Transverse colon (tissue), 4 donors: Measurements from ENCODE around the gene GCNT2. TPM values are rescaled to one million over a fixed set of nuclear protein-coding genes. Genes with fewer than 3 reads are reported as not detected.
"Not testable (repeated sequence)": the region's sequence is repeated elsewhere in the genome, so short reads cannot be mapped to it uniquely, and the experiment has no call there.

ENCODE experiments used
- DNase-seq: peaks from one replicate; pipeline ENCODE4 v3.0.0-alpha.2; 2019
- H3K27ac ChIP-seq, 4 donors: fragments of 200-600 bp; sonication (generic); 2 replicates each; pipeline ENCODE4 v1.5.1; 2016 to 2018; ENCODE audit warnings: inconsistent platforms in 4 of 4
- H3K27me3 ChIP-seq: fragments of 200-600 bp; sonication (generic); 2 replicates; pipeline ENCODE4 v1.5.1; 2017; ENCODE audit warnings: inconsistent platforms
- H3K36me3 ChIP-seq, 4 donors: fragments of 200-600 bp; sonication (generic); 2 replicates each; pipeline ENCODE4 v1.5.1; 2017 to 2019; ENCODE audit warnings: inconsistent platforms in 4 of 4
- H3K4me1 ChIP-seq, 4 donors: fragments of 200-600 bp; sonication (generic); 2 replicates each; pipeline ENCODE4 v1.5.1; 2017 to 2020; ENCODE audit warnings: inconsistent platforms in 4 of 4
- H3K4me3 ChIP-seq, 4 donors: fragments of 200-600 bp; sonication (generic); 1 replicate in 1 of 4; 2 replicates in 3 of 4; pipeline versions ENCODE4 v1.5.1 to v1.6.1; 2017 to 2019; ENCODE audit warnings: inconsistent platforms in 4 of 4
- H3K9me3 ChIP-seq, 2 donors: fragments of 200-600 bp; sonication (generic); 2 replicates each; pipeline ENCODE4 v1.5.1; 2017 to 2019; ENCODE audit warnings: inconsistent platforms in 2 of 2
- EP300 ChIP-seq: sonication (generic); formaldehyde crosslinking; IDR thresholded peaks from one replicate; pipeline ENCODE4 v1.6.1; 2017; ENCODE audit warnings: antibody characterized with exemption, low read depth
- POLR2A ChIP-seq: fragments of 450-650 bp; IDR thresholded peaks from one replicate; pipeline ENCODE4 v1.6.1; 2016; ENCODE audit warnings: antibody characterized with exemption, mild to moderate bottlenecking, moderate library complexity
- POLR2AphosphoS5 ChIP-seq, 3 donors: sonication (generic); formaldehyde crosslinking; IDR thresholded peaks; one replicate each; pipeline ENCODE4 v1.6.1; 2016; ENCODE audit warnings: antibody characterized with exemption in 3 of 3
- WGBS, 2 donors: methylation state at CpG; one replicate each; pipeline ENCODE4 v1.1.5; 2018; ENCODE audit warnings: low coverage in 1 of 2; 5-methylcytosine and 5-hydroxymethylcytosine counted together
- in situ Hi-C, 4 donors: fragments of 200-750 bp; cut with MboI; loops; one replicate each; pipeline versions ENCODE4 v1.15.0 to v1.15.1; 2017; ENCODE audit warnings: low sequenced_read_pairs in 3 of 4, low pct_ligation_motif_present in 1 of 4, low pct_unique_long_range_greater_than_20kb in 1 of 4
- intact Hi-C: fragments of 100-400 bp; cut with DNase I; formaldehyde crosslinking; loops from one replicate; pipeline ENCODE4 v1.15.1; 2023; ENCODE audit warnings: low total_unique reads
- total RNA-seq, 4 donors: library from RNA; depleted of rRNA; stranded (reverse); fragments of >200 nt; gene quantifications; one replicate each; pipeline ENCODE4 v1.1.0, GENCODE V29; 2016
- TF ChIP-seq, protein P1 (sequence below), 5 experiments: fragments of 200-600 bp in 3 of 5; fragments of 450-650 bp in 2 of 5; sonication (generic) in 3 of 5; IDR thresholded peaks; 1 replicate in 2 of 5; 2 replicates in 3 of 5; pipeline ENCODE4 v1.5.1; 2016 to 2017; ENCODE audit warnings: antibody characterized with exemption in 5 of 5, inconsistent platforms in 3 of 5, mild to moderate bottlenecking in 2 of 5, moderate library complexity in 1 of 5

GCNT2 gene
- total RNA-seq, 4 donors from 2014 or later: 18.7 to 53.4 (median 31.3) TPM

- H3K4me3 ChIP-seq: peak overlapping the region in 3 of 4 donors; percentile 6 to 27 (median 18)
- peaks cover 6% of the 10 kb centered on the region for H3K27me3 ChIP-seq
- H3K36me3 ChIP-seq: no peaks in the 10 kb centered on the region
- no peaks in the 10 kb centered on the region for H3K9me3 ChIP-seq
- H3K4me1 ChIP-seq: no peaks in the 10 kb centered on the region
- no peak for DNase-seq
- peak overlapping the region in 2 of 4 donors; percentile 9 to 53 for H3K27ac ChIP-seq
- intact Hi-C loops (no loop called here), in situ Hi-C loops (no loop called here)
- WGBS, 2 donors: 80 to 81% methylated on average over 2 to 27 of the region's 48 CpGs
- TF ChIP-seq, protein P1, sequence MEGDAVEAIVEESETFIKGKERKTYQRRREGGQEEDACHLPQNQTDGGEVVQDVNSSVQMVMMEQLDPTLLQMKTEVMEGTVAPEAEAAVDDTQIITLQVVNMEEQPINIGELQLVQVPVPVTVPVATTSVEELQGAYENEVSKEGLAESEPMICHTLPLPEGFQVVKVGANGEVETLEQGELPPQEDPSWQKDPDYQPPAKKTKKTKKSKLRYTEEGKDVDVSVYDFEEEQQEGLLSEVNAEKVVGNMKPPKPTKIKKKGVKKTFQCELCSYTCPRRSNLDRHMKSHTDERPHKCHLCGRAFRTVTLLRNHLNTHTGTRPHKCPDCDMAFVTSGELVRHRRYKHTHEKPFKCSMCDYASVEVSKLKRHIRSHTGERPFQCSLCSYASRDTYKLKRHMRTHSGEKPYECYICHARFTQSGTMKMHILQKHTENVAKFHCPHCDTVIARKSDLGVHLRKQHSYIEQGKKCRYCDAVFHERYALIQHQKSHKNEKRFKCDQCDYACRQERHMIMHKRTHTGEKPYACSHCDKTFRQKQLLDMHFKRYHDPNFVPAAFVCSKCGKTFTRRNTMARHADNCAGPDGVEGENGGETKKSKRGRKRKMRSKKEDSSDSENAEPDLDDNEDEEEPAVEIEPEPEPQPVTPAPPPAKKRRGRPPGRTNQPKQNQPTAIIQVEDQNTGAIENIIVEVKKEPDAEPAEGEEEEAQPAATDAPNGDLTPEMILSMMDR (IDR thresholded peaks at IDR 0.05): no peak
- TF ChIP-seq POLR2A (no peak), POLR2AphosphoS5 (IDR thresholded peaks at IDR 0.05) (no peak), EP300 (no peak)
Observed at GRCh38 chr6:10659699-10660348, 138.7 kb downstream of the GCNT2 start.

DNA sequence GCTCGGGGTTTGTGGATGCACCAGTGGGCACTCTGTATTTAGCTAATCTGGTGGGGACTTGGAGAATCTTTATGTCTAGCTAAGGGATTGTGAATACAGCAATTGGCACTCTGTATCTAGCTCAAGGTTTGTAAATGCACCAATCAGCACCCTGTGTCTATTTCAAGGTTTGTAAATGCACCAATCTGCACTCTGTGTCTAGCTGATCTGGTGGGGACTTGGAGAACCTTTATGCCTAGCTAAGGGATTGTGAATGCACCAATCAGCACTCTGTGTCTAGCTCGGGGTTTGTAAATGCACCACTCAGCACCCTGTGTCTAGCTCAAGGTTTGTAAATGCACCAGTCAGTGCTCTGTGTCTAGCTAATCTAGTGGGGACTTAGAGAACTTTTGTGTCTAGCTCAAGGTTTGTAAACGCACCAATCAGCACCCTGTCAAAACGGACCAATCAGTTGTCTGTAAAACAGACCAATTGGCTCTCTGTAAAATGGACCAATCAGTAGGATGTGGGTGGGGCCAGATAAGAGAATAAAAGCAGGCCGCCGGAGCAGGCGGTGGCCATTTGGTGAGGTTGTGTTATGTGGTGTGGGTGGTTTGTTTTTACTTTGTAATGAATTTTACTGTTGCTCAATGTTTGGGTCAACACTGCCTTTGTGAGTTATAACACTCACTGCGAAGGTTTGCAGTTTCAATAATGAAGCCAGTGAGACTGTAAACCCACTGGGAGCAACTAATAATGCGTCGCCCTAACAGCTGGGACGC lies 139.5 kb downstream of the GCNT2 start:
- H3K36me3 ChIP-seq, DNase-seq, intact Hi-C loops, in situ Hi-C loops, H3K4me3 ChIP-seq, H3K27me3 ChIP-seq, H3K9me3 ChIP-seq, H3K4me1 ChIP-seq, H3K27ac ChIP-seq: not testable (repeated sequence)
- 90 to 94% methylated on average over 5 to 11 of the region's 11 CpGs for WGBS, 2 donors

- 80 to 93% methylated on average over 8 of the region's 8 CpGs for WGBS, 2 donors
- no peak for DNase-seq
- Histone ChIP-seq H3K9me3 (no peaks in the 10 kb centered on the region), H3K27ac (no peak overlapping the region), H3K4me1 (no peaks in the 10 kb centered on the region), H3K4me3 (no peak overlapping the region), H3K27me3 (peaks cover 6% of the 10 kb centered on the region), H3K36me3 (no peaks in the 10 kb centered on the region)
- no peak for TF ChIP-seq POLR2A
- in situ Hi-C loops (no loop called here), intact Hi-C loops (no loop called here)
Observed at GRCh38 chr6:10662207-10662606, 141.1 kb downstream of the GCNT2 start.

GRCh38 chr6:10662742-10663141 lies 141.6 kb downstream of the GCNT2 start:
- DNase-seq: no peak
- H3K9me3 ChIP-seq: no peaks in the 10 kb centered on the region
- WGBS, 2 donors: 87 to 95% methylated on average over 2 of the region's 2 CpGs
- intact Hi-C loops: no loop called here
- in situ Hi-C loops: no loop called here
- H3K27me3 ChIP-seq: peaks cover 11% of the 10 kb centered on the region
- TF ChIP-seq POLR2AphosphoS5 (IDR thresholded peaks at IDR 0.05) (no peak), POLR2A (no peak), EP300 (no peak)
- TF ChIP-seq, protein P1 (IDR thresholded peaks at IDR 0.05): no peak
- H3K4me3 ChIP-seq: no peak overlapping the region
- H3K36me3 ChIP-seq: no peaks in the 10 kb centered on the region
- H3K27ac ChIP-seq: no peak overlapping the region
- H3K4me1 ChIP-seq: no peaks in the 10 kb centered on the region

- H3K9me3 ChIP-seq, H3K27ac ChIP-seq, H3K36me3 ChIP-seq, intact Hi-C loops, H3K4me3 ChIP-seq, H3K4me1 ChIP-seq, DNase-seq, in situ Hi-C loops: not testable (repeated sequence)
- WGBS, 2 donors: 49 to 64% methylated on average over 1 of the region's 1 CpG
- peaks cover 13% of the 10 kb centered on the region for H3K27me3 ChIP-seq
Observed at GRCh38 chr6:10665595-10665994, 144.4 kb downstream of the GCNT2 start.
